NCI-H1436 treated with DMSO at 0.1 percent for 48 hours (cell line): ENCODE data around the gene CCDC172.

ENCODE experiments used
- DNase-seq: peaks from one replicate; lab custom pipeline; 2025; lab: John Stamatoyannopoulos, UW

The CCDC172 gene

GRCh38 chr10:116324227-116324950, at the start of gene CCDC172:
Gene CCDC172 (plus strand): TSS chr10:116324448. CDS start chr10:116325012, 564 bp downstream.
- DNase-seq = no peak

GRCh38 chr10:116276981-116277380, 47.3 kb upstream of the CCDC172 start:
- DNase-seq = no peak

- no peak for DNase-seq
These were observed 45.4 kb upstream of the CCDC172 start for GRCh38 chr10:116278846-116279245.

GRCh38 chr10:116281775-116282174, 42.5 kb upstream of the CCDC172 start:
- no peak for DNase-seq

- no peak for DNase-seq
These were observed 37.5 kb upstream of the CCDC172 start for GRCh38 chr10:116286626-116287200.

- DNase-seq = no peak
These were observed 36.2 kb upstream of the CCDC172 start for GRCh38 chr10:116287906-116288501.

- no peak for DNase-seq
These were observed 34.6 kb upstream of the CCDC172 start for GRCh38 chr10:116289652-116290051.

GRCh38 chr10:116292493-116292892, 31.8 kb upstream of the CCDC172 start:
- DNase-seq = no peak

GRCh38 chr10:116296291-116296721, 27.9 kb upstream of the CCDC172 start:
- DNase-seq = no peak

GRCh38 chr10:116298586-116298985, 25.7 kb upstream of the CCDC172 start:
- no peak for DNase-seq

GRCh38 chr10:116300542-116300941, 23.7 kb upstream of the CCDC172 start:
- DNase-seq = no peak

- no peak for DNase-seq
These were observed 19.3 kb upstream of the CCDC172 start for GRCh38 chr10:116304923-116305322.

GRCh38 chr10:116306847-116307246, 17.4 kb upstream of the CCDC172 start:
- DNase-seq = no peak

GRCh38 chr10:116307455-116307854, 16.8 kb upstream of the CCDC172 start:
- no peak for DNase-seq

GRCh38 chr10:116311016-116311415, 13.2 kb upstream of the CCDC172 start:
- DNase-seq = no peak

- no peak for DNase-seq
These were observed 12.3 kb upstream of the CCDC172 start for GRCh38 chr10:116311706-116312490.

GRCh38 chr10:116312548-116312947, 11.7 kb upstream of the CCDC172 start:
- DNase-seq = no peak

GRCh38 chr10:116316503-116316902, 7.7 kb upstream of the CCDC172 start:
- DNase-seq = no peak

GRCh38 chr10:116324951-116325635, 845 bp downstream of the CCDC172 start:
- DNase-seq = no peak

GRCh38 chr10:116325987-116326386, 1.7 kb downstream of the CCDC172 start:
- DNase-seq = no peak

GRCh38 chr10:116329153-116329552, 4.9 kb downstream of the CCDC172 start:
- no peak for DNase-seq

GRCh38 chr10:116331815-116332214, 7.6 kb downstream of the CCDC172 start:
- DNase-seq = no peak
